Measurements from ENCODE around the gene RAET1G.

RAET1G gene

DNA sequence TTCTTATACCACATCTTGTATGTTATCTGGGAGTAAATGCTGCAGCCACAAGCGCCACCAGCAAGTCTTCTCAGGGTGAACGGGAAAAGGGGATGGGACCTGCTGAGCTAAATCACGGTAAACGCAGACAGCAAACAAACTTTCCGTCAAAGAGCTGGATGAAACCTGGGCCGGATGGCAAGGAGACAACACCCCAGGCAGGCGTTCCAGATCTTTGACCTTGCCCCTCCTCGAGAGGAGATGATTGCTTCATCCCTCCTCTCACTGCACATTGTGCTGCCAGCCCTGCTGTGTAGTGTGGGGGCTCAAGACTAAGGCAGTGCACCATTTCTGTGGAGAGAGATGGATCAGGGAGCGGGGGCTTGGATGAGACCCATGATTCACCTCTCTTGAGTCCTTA lies 34.8 kb downstream of the RAET1G start:
- TF ChIP-seq, protein P1, sequence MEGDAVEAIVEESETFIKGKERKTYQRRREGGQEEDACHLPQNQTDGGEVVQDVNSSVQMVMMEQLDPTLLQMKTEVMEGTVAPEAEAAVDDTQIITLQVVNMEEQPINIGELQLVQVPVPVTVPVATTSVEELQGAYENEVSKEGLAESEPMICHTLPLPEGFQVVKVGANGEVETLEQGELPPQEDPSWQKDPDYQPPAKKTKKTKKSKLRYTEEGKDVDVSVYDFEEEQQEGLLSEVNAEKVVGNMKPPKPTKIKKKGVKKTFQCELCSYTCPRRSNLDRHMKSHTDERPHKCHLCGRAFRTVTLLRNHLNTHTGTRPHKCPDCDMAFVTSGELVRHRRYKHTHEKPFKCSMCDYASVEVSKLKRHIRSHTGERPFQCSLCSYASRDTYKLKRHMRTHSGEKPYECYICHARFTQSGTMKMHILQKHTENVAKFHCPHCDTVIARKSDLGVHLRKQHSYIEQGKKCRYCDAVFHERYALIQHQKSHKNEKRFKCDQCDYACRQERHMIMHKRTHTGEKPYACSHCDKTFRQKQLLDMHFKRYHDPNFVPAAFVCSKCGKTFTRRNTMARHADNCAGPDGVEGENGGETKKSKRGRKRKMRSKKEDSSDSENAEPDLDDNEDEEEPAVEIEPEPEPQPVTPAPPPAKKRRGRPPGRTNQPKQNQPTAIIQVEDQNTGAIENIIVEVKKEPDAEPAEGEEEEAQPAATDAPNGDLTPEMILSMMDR (IDR thresholded peaks at IDR 0.05), result no peak
- peaks cover 4% of the 10 kb centered on the region for H3K4me1 Mint-ChIP-seq
- DNase-seq, result no peak
- peaks cover 79% of the 10 kb centered on the region for H3K27me3 Mint-ChIP-seq (ENCODE audit: low read depth, poor library complexity)
- H3K9me3 Mint-ChIP-seq, result no peaks in the 10 kb centered on the region
- no peaks in the 10 kb centered on the region for H3K36me3 Mint-ChIP-seq (ENCODE audit: low read depth)
- H3K27ac Mint-ChIP-seq, result no peak overlapping the region
- H3K4me3 Mint-ChIP-seq, result no peak overlapping the region

DNA sequence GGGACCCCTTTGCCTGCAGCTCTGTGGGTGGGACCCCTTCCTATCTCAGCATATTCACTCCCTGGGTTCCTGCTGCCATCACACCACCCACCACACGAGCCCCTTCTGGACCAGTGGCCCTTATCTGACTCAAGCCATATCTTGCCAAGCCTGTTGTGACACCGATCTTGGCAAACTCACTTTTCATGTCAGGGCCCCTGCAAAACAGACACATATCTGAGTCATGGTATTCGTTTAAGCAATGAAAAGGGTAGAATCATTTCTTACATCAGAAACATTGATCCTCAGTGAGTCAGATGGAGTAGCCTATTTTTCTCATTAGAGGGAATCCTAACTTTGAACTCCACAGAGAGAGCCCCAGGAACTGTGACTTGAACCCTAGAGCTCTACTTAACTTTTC lies 35.6 kb downstream of the RAET1G start:
- no peak overlapping the region for H3K27ac Mint-ChIP-seq

DNA sequence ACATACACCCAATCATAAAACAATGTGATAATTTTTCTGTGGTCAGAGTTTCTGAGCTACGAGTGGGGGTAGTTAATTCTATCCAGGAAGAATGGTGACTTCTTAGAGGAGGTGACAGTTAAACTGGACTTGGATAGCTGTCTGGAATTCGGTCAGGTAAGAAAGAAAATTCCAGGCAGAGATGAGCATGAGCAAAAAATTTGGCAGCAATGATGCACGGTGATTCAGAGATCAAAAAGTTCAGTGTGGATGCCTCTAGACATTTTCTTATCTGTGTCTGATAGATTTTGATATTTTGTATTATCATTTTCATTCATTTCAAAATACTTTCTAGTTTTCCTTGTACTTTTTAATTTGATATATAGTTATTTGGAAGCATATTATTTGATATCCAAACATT lies 37.0 kb downstream of the RAET1G start:
- peaks cover 4% of the 10 kb centered on the region for H3K4me1 Mint-ChIP-seq
- no peak overlapping the region for H3K27ac Mint-ChIP-seq
- no peak for DNase-seq
- no peaks in the 10 kb centered on the region for H3K9me3 Mint-ChIP-seq
- peaks cover 70% of the 10 kb centered on the region for H3K27me3 Mint-ChIP-seq (ENCODE audit: low read depth, poor library complexity)
- H3K4me3 Mint-ChIP-seq, result no peak overlapping the region
- TF ChIP-seq, protein P1 (IDR thresholded peaks at IDR 0.05), result no peak
- no peaks in the 10 kb centered on the region for H3K36me3 Mint-ChIP-seq (ENCODE audit: low read depth)

More for the DNA sequence above, 35.6 kb downstream of the RAET1G start:
- TF ChIP-seq, protein P1 (IDR thresholded peaks at IDR 0.05), result no peak
- Mint-ChIP-seq H3K36me3 (ENCODE audit: low read depth) (no peaks in the 10 kb centered on the region), H3K27me3 (ENCODE audit: low read depth, poor library complexity) (peaks cover 72% of the 10 kb centered on the region), H3K4me3 (no peak overlapping the region), H3K4me1 (peaks cover 4% of the 10 kb centered on the region), H3K9me3 (no peaks in the 10 kb centered on the region)
- no peak for DNase-seq

- Mint-ChIP-seq H3K27ac (no peak overlapping the region), H3K9me3 (no peaks in the 10 kb centered on the region), H3K36me3 (ENCODE audit: low read depth) (no peaks in the 10 kb centered on the region), H3K27me3 (ENCODE audit: low read depth, poor library complexity) (peaks cover 71% of the 10 kb centered on the region), H3K4me3 (no peak overlapping the region), H3K4me1 (peaks cover 4% of the 10 kb centered on the region)
- TF ChIP-seq, protein P1 (IDR thresholded peaks at IDR 0.05), result no peak
- DNase-seq, result no peak
Measured at GRCh38 chr6:149884617-149885016, 38.3 kb downstream of the RAET1G start.

- Mint-ChIP-seq H3K9me3 (no peaks in the 10 kb centered on the region), H3K27me3 (ENCODE audit: low read depth, poor library complexity) (peaks cover 71% of the 10 kb centered on the region)
- DNase-seq, result peak; percentile 22
Measured at GRCh38 chr6:149884215-149884614, 38.7 kb downstream of the RAET1G start.

DNA sequence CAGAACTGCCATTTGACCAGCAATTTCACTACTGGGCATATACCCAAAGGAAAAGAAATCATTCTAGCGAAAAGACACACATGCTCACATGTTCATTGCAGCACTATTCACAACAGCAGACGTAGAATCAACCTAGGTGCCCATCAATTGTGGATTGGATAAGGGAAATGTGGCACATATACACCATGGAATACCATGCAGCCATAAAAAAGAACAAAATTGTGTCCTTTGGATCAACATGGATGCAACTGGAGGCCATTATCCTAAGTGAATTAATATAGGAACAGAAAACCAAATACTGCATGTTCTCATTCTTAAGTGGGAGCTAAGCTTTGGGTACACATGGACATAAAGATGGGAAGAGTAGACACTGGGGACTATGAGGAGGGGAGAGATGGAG lies 41.1 kb downstream of the RAET1G start:
- no peaks in the 10 kb centered on the region for H3K36me3 Mint-ChIP-seq (ENCODE audit: low read depth)
- no peak overlapping the region for H3K27ac Mint-ChIP-seq
- no peak overlapping the region for H3K4me3 Mint-ChIP-seq
- DNase-seq, result no peak
- no peaks in the 10 kb centered on the region for H3K4me1 Mint-ChIP-seq
- TF ChIP-seq, protein P1 (IDR thresholded peaks at IDR 0.05), result no peak
- peaks cover 65% of the 10 kb centered on the region for H3K27me3 Mint-ChIP-seq (ENCODE audit: low read depth, poor library complexity)
- no peaks in the 10 kb centered on the region for H3K9me3 Mint-ChIP-seq

More at GRCh38 chr6:149884215-149884614, 38.7 kb downstream of the RAET1G start:
- Mint-ChIP-seq H3K36me3 (ENCODE audit: low read depth) (no peaks in the 10 kb centered on the region), H3K4me1 (peaks cover 4% of the 10 kb centered on the region), H3K27ac (no peak overlapping the region), H3K4me3 (no peak overlapping the region)
- TF ChIP-seq, protein P1 (IDR thresholded peaks at IDR 0.05), result no peak

Data from nephron progenitor cell (in vitro differentiated cells).